BLaER1 (cell line): ENCODE measurements around the gene EEA1.
"Not testable (repeated sequence)": the region's sequence is repeated elsewhere in the genome, so short reads cannot be mapped to it uniquely, and the experiment has no call there.

ENCODE experiments used
- H3K27ac ChIP-seq: shearing (Covaris generic); formaldehyde crosslinking; 2 replicates; pipeline ENCODE4 v1.8.1; 2022
- H3K27me3 ChIP-seq: shearing (Covaris generic); formaldehyde crosslinking; 2 replicates; pipeline ENCODE4 v1.8.1; 2022
- H3K36me3 ChIP-seq: shearing (Covaris generic); formaldehyde crosslinking; 2 replicates; pipeline ENCODE4 v1.8.1; 2022
- H3K4me1 ChIP-seq: shearing (Covaris generic); formaldehyde crosslinking; 2 replicates; pipeline ENCODE4 v1.8.1; 2022
- H3K4me2 ChIP-seq: shearing (Covaris generic); formaldehyde crosslinking; 2 replicates; pipeline ENCODE4 v1.8.1; 2022
- H3K4me3 ChIP-seq: shearing (Covaris generic); formaldehyde crosslinking; 2 replicates; pipeline ENCODE4 v1.8.1; 2022
- H3K9ac ChIP-seq: shearing (Covaris generic); formaldehyde crosslinking; 2 replicates; pipeline ENCODE4 v1.8.1; 2022
- H3K9me3 ChIP-seq: shearing (Covaris generic); formaldehyde crosslinking; 2 replicates; pipeline ENCODE4 v1.8.1; 2022
- H4K20me1 ChIP-seq: shearing (Covaris generic); formaldehyde crosslinking; 2 replicates; pipeline ENCODE4 v1.8.1; 2022
- Cebpa-rat ChIP-seq: shearing (Covaris generic); IDR thresholded peaks from 2 replicates; pipeline ENCODE4 v1.8.1; 2022

The EEA1 gene

GRCh38 chr12:92928962-92929915 lies at the start of gene EEA1:
Gene EEA1 (minus strand): TSS chr12:92929295. CDS start chr12:92929066, 229 bp downstream.
- Histone ChIP-seq H3K4me2 (peak within 1 kb of the TSS; percentile 97), H3K4me1 (peaks cover 32% of the 10 kb centered on the region), H3K27ac (peak within 1 kb of the TSS; percentile 94), H3K36me3 (no peaks in the 10 kb centered on the region), H4K20me1 (peaks cover 33% of the 10 kb centered on the region), H3K4me3 (peak within 1 kb of the TSS; percentile 80), H3K9me3 (no peaks in the 10 kb centered on the region), H3K9ac (peak within 1 kb of the TSS; percentile 90), H3K27me3 (no peaks in the 10 kb centered on the region)
- no peak for TF ChIP-seq Cebpa-rat

DNA sequence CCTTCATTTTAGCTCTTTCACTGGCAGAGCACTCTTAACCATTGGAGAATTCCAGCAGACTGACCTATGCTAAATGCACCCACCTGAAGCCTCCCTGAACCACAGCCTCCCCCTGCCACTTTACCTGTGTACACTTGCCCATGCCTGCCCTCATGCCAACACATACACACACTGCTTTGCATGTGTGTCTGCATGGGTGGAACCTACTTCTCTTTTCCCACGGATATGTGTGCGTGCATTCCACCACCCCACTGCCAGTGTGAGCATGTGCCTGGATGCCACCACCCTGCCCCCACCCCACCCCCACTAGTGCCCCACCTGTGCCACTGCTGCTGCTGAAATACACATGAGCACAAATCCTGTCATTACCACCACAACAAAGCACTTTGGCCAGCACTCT lies 49.5 kb upstream of the EEA1 start:
- H3K27ac ChIP-seq, result no peak overlapping the region
- peaks cover 61% of the 10 kb centered on the region for H3K9me3 ChIP-seq
- no peaks in the 10 kb centered on the region for H3K4me1 ChIP-seq
- no peak overlapping the region for H3K4me3 ChIP-seq
- no peak for TF ChIP-seq Cebpa-rat
- H3K4me2 ChIP-seq, result no peak overlapping the region
- H3K27me3 ChIP-seq, result no peaks in the 10 kb centered on the region
- no peak overlapping the region for H3K9ac ChIP-seq
- no peaks in the 10 kb centered on the region for H4K20me1 ChIP-seq
- H3K36me3 ChIP-seq, result no peaks in the 10 kb centered on the region

GRCh38 chr12:92977326-92977725 lies 48.2 kb upstream of the EEA1 start:
- Histone ChIP-seq H3K27ac (no peak overlapping the region), H3K4me2 (no peak overlapping the region), H3K9me3 (peaks cover 52% of the 10 kb centered on the region), H3K9ac (no peak overlapping the region), H4K20me1 (no peaks in the 10 kb centered on the region), H3K36me3 (no peaks in the 10 kb centered on the region), H3K4me1 (no peaks in the 10 kb centered on the region), H3K4me3 (no peak overlapping the region), H3K27me3 (no peaks in the 10 kb centered on the region)
- TF ChIP-seq Cebpa-rat, result no peak

GRCh38 chr12:92974759-92975158 lies 45.7 kb upstream of the EEA1 start:
- H3K36me3 ChIP-seq, result no peaks in the 10 kb centered on the region
- no peak overlapping the region for H3K4me3 ChIP-seq
- TF ChIP-seq Cebpa-rat, result no peak
- H3K4me1 ChIP-seq, result no peaks in the 10 kb centered on the region
- peaks cover 29% of the 10 kb centered on the region for H3K9me3 ChIP-seq
- no peak overlapping the region for H3K9ac ChIP-seq
- no peaks in the 10 kb centered on the region for H3K27me3 ChIP-seq
- no peak overlapping the region for H3K4me2 ChIP-seq
- no peaks in the 10 kb centered on the region for H4K20me1 ChIP-seq
- H3K27ac ChIP-seq, result no peak overlapping the region

- H3K9me3 ChIP-seq, result peaks cover 21% of the 10 kb centered on the region
- peaks cover 2% of the 10 kb centered on the region; the same call in 1 of the 2 replicates for H3K4me1 ChIP-seq
- no peak overlapping the region for H3K27ac ChIP-seq
- no peak overlapping the region for H3K9ac ChIP-seq
- no peak overlapping the region for H3K4me2 ChIP-seq
- no peaks in the 10 kb centered on the region for H3K27me3 ChIP-seq
- H3K36me3 ChIP-seq, result no peaks in the 10 kb centered on the region
- no peaks in the 10 kb centered on the region for H4K20me1 ChIP-seq
- TF ChIP-seq Cebpa-rat, result no peak
- H3K4me3 ChIP-seq, result no peak overlapping the region
These were observed 44.5 kb upstream of the EEA1 start for GRCh38 chr12:92973614-92974013.

DNA sequence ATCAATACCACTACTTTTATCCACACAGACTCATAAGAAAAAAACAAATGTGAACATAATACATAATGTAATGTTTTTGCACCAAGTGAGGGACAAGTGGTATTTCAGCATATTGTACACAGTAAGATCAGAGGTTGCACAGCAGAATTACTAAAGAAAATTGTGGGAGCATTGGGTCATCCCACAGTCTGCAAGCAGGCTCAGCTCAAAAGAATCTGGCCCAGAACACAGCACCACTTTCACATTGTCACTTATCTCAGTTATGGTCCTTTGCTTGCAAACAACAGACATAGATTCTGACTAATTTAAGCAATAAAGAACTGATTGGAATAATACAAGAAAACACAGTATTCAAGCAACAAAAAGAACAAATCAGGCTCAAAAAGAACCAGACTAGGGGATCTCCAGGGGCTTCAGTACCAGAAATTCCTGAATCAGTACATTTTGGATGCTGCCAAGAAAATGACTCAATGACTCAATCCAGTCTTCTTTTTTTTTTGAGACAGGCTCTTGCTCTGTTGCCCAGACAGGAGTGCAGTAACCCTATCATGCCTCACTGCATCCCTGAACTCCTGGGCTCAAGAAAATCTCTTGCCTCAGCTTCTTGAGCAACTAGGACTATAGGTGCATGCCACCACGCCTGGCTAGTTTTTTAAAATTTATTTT lies 42.9 kb upstream of the EEA1 start:
- no peak overlapping the region for H3K27ac ChIP-seq
- H3K27me3 ChIP-seq, result no peaks in the 10 kb centered on the region
- TF ChIP-seq Cebpa-rat, result no peak
- H4K20me1 ChIP-seq, result no peaks in the 10 kb centered on the region
- no peak overlapping the region for H3K4me2 ChIP-seq
- no peak overlapping the region for H3K9ac ChIP-seq
- H3K4me3 ChIP-seq, result no peak overlapping the region
- H3K36me3 ChIP-seq, result no peaks in the 10 kb centered on the region
- peaks cover 7% of the 10 kb centered on the region; the same call in 1 of the 2 replicates for H3K4me1 ChIP-seq
- peaks cover 21% of the 10 kb centered on the region for H3K9me3 ChIP-seq

- Histone ChIP-seq H3K27ac (no peak overlapping the region), H3K4me1 (peaks cover 7% of the 10 kb centered on the region; the same call in 1 of the 2 replicates), H3K4me2 (no peak overlapping the region), H3K4me3 (no peak overlapping the region), H3K9ac (no peak overlapping the region), H4K20me1 (no peaks in the 10 kb centered on the region), H3K9me3 (peaks cover under 1% of the 10 kb centered on the region), H3K36me3 (no peaks in the 10 kb centered on the region), H3K27me3 (no peaks in the 10 kb centered on the region)
- TF ChIP-seq Cebpa-rat, result no peak
These were observed 39.2 kb upstream of the EEA1 start for GRCh38 chr12:92968176-92968813.

GRCh38 chr12:92964378-92964777 lies 35.3 kb upstream of the EEA1 start:
- not testable (repeated sequence) for H3K4me3 ChIP-seq, H3K9me3 ChIP-seq, H3K4me1 ChIP-seq, H3K36me3 ChIP-seq, H3K27me3 ChIP-seq, H3K4me2 ChIP-seq, H4K20me1 ChIP-seq, H3K27ac ChIP-seq, H3K9ac ChIP-seq

- H3K27ac ChIP-seq, result no peak overlapping the region
- peaks cover 16% of the 10 kb centered on the region for H3K9me3 ChIP-seq
- H3K4me3 ChIP-seq, result no peak overlapping the region
- no peaks in the 10 kb centered on the region for H4K20me1 ChIP-seq
- no peaks in the 10 kb centered on the region for H3K36me3 ChIP-seq
- H3K27me3 ChIP-seq, result no peaks in the 10 kb centered on the region
- H3K4me1 ChIP-seq, result peaks cover 10% of the 10 kb centered on the region
- H3K4me2 ChIP-seq, result no peak overlapping the region
- no peak overlapping the region for H3K9ac ChIP-seq
- TF ChIP-seq Cebpa-rat, result no peak
These were observed 32.9 kb upstream of the EEA1 start for GRCh38 chr12:92961949-92962348.
